ENCODE results near the gene ZBTB1. TPM values are rescaled to one million over a fixed set of nuclear protein-coding genes. Genes with fewer than 3 reads are reported as not detected.

ZBTB1 gene
- total RNA-seq, 1 donor from 2014 or later, result 64.6 TPM

DNA sequence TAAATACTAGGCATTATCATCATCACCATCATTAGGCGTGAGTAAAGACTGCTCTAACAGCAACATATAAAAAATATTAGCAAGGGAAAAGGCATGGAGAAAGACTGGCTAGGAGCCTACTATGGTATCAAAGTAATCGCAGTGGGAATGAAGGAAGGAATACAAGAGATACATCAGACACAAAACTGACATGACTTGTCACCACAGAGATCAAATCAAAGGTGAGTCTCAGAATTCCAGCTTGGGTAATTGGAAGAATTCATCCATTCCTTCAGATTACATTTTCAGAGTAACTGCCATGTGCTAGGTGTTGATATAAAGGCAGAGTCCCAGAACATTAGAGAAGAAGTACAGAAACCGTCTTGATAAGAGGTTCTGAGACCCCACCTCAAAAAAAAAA lies 11.1 kb upstream of the ZBTB1 start:
- no peak for DNase-seq (ENCODE audit: low spot score)
- ATAC-seq, result no peak
- intact Hi-C loops (cut with DNase I), result no loop called here

- ATAC-seq (no peak), DNase-seq (ENCODE audit: low spot score) (no peak)
- intact Hi-C loops (cut with DNase I), result no loop called here
Observed at GRCh38 chr14:64495252-64495651, 9.3 kb upstream of the ZBTB1 start.

GRCh38 chr14:64496764-64497163 lies 7.8 kb upstream of the ZBTB1 start:
- intact Hi-C loops (cut with DNase I), result no loop called here
- no peak for DNase-seq (ENCODE audit: low spot score)
- no peak for ATAC-seq

GRCh38 chr14:64500088-64500487 lies 4.5 kb upstream of the ZBTB1 start:
- DNase-seq (ENCODE audit: low spot score) (no peak), ATAC-seq (no peak)
- intact Hi-C loops (cut with DNase I), result no loop called here

DNA sequence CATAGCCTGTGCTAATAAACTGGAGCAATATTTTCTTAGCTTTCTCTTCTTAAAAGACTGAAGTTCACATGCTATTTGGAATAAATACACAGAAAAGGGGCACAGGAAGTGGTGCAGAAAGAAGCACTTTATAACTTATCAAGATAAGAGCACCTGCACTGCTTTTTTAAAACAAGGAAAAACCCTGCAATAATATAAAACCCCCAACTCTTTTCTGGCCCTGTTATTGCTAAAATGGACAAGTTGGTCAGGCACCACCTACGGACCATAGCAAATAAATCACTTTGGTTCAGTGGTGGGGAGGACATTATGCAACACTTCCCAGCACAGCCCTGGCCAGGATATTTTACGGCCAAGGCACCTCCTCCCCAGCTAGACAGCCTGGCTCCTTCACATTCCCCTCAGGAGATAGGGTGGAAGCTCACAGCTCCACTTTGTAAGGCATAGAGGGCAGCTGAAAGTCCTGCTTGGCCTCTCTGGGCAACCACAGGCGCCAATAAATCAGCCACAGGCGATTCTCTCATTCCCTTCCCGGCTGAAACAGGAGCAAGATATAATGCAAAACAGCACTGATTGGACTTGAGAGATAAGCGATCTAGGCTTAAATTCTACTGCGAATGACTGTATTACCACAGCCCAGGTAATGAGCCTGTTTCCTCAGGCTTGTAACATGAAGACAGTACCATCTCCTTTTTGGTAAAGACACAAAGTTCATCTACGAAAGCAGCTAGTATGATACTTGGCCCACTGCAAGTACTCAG lies 3.0 kb upstream of the ZBTB1 start:
- DNase-seq (ENCODE audit: low spot score) (peak; percentile 68), ATAC-seq (peak; percentile 41)
- intact Hi-C loops (cut with DNase I), result no loop called here

GRCh38 chr14:64502456-64502855 lies 2.1 kb upstream of the ZBTB1 start:
- ATAC-seq (no peak), DNase-seq (ENCODE audit: low spot score) (no peak)
- intact Hi-C loops (cut with DNase I), result no loop called here

DNA sequence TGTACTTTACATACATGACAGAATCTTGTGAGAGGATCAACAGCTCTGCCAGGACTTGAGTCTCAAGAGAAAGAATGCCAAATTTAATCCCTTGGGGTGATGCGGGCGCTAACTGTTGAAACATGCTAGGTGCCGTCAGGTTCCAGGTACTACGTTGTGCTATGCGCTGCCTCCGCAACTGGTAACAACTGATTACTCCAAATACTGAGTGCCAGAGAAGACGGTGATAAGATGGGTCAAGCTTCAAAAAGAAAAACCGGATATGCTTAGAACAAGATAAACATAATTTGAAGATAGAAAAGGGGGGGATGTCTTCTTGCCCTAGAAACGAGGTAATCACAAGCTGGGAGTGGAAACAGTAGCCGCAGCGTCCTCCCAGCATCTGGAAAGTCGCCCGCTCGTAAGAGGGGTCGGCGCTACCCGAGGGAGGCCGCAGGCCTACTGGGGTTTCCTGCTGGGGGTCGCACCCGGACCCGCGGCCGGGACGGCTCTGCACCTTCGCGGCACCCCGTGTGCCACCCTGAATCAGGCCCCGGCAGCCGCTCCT lies 1.6 kb upstream of the ZBTB1 start:
- DNase-seq (ENCODE audit: low spot score) (peak; percentile 76), ATAC-seq (peak; percentile 0)
- intact Hi-C loops (cut with DNase I), result no loop called here

DNA sequence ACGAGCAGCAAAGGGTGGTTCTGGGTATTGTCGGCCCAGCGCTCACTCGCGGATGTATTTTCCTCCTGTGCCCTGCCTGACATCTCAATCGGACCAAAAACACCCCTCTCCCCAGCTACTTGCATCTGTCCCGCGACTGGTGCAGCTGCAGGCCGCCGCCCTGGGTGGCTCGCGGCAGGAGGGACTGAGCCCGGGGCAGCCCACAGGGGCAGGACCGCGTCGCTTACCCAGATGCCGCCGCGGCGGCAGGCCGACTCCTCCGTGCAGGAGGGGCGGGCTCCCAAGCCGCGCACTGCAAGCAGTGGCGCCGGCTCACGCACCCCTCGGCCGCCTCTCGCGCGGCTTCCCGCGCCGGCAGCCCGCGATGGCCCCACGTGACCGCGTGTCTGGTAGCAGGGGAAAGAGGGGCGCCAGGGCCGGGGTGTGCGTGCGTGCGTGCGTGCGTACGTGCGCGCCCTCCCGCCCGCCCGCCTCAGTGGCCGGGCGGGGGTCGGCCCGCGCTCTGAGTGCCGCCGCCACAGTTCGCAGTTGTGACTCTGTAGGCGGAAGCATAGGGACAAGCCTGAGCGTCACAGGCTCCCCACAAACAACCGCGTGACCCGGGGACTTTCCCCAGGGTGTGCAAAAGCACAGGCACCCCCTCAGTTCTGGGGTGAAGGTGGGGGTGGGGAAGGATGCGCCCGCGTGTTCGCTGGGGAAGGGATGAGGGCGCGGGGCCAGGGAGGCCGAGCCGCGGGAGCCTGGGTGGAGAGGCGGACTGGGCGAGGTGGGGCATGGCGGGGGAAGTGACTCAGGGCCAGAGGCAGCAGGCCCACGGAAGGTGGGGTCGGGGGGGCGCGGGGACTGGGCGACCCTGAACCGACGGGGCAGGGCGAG lies 898 bp upstream of the ZBTB1 start, which contains the start of gene ZBTB25:
TSS of gene ZBTB25 (minus strand) at position 405 of the 876 bp plus-strand sequence. CDS start 13,305 bp downstream, outside the sequence.
- peak; percentile 87 for ATAC-seq
- intact Hi-C loops (cut with DNase I), result no loop called here
- peak; percentile 91 for DNase-seq (ENCODE audit: low spot score)

GRCh38 chr14:64504897-64505794 lies 576 bp downstream of the ZBTB1 start:
- intact Hi-C loops (cut with DNase I), result no loop called here
- ATAC-seq (peak; percentile 77), DNase-seq (ENCODE audit: low spot score) (peak; percentile 92)

DNA sequence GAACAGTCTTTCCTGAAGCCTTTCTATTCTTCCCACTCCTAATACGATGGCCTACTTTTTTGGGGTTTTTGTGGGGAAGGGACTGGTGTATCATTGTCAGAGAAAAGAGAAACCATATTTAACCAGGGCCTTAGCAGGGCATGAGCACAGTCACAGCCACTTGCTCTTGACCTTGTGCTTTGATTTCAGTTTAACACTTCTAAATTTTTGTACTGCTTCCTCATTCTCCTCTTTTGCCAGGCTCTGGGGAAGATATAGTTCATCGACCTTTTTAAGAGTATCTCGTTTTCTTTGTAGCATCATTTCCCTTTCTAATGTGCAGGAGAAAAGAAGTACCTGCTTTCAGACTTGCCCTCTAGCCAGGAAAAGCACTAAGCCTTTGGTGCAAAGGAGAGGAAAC lies 2.2 kb downstream of the ZBTB1 start:
- intact Hi-C loops (cut with DNase I), result no loop called here
- ATAC-seq (no peak), DNase-seq (ENCODE audit: low spot score) (no peak)

DNA sequence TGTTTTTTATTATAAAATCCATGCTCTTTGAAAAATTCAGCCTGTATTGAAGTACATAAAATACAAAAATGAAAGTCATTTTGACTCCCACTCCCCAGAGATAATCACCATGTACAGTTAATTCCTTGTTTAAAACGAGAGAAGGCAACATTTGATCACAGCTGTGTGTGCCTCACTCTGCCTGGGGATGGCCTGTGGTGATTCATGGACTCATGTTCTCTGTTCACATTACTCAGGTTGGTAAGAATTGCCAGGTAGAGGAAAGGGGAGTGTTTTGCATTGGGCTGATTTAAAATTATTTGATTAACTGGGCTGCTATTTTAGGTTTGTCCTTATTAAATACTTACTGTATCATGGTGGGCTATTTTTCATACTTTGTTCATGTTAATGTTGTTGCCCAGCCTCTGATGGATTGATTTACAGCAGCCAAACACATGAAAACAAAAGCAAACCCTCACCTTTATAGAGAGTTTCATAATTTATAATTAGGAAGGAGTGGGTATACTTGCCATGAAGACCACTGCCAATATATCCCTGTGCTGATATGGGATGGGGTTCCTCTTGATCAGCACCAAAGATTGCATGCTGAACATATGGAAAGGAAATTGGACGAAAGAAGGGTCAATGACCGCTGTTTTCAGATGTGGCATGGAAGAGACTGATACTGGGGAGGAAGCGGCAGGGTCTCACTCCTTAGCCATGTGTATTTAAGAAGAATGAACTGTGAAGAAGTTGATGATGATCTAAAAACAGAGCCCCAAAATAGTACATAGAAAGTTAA lies 3.0 kb downstream of the ZBTB1 start:
- intact Hi-C loops (cut with DNase I), result no loop called here
- no peak for DNase-seq (ENCODE audit: low spot score)
- ATAC-seq, result no peak

DNA sequence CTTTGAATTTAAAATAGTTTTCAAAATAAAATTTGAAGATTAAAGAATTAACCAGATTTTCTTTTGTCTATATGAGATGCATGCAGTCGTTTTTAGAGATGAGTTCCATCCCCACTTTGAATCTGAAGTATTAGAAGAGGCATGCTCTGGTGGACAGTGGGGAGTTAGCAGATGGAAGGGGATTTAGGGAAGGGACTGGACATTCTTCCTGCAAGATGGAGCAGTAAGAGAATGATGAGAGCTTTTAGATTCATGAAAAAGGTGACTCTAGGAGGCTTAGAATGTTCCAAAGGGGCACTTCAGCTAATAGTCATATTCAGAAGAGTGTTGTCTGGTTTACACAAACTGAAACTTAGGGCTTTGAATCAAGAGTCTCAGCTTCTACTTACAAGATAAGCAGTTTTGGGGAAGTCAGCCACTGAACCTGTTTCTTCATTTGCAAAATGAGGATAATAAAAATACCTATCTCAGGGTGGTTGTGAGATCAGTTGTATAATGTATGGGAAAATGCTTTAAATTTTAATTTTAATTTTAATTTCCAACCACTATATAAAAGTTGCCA lies 3.7 kb downstream of the ZBTB1 start:
- ATAC-seq (no peak), DNase-seq (ENCODE audit: low spot score) (no peak)
- intact Hi-C loops (cut with DNase I), result no loop called here

DNA sequence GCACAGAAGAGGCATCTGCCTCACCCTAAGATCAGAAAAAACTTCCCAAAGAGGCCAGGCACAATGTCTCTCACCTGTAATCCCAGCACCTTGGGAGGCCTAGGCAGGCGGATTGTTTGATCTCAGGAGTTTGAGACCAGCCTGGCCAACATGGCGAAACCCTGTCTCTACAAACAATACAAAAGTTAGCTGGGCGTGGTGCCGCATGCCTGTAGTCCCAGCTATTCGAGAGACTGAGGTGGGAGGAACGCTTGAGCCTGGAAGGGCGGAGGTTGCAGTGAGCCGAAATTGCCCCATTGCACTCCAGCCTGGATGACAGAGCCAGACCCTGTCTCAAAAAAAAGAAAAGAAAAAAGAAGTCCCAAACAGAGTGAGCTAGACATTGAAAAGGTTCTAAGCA lies 4.5 kb downstream of the ZBTB1 start:
- intact Hi-C loops (cut with DNase I), result no loop called here
- no peak for DNase-seq (ENCODE audit: low spot score)

GRCh38 chr14:64510825-64511671 lies 6.5 kb downstream of the ZBTB1 start:
- intact Hi-C loops (cut with DNase I), result no loop called here
- ATAC-seq (peak; percentile 78), DNase-seq (ENCODE audit: low spot score) (peak; percentile 78)

More for the DNA sequence above, 4.5 kb downstream of the ZBTB1 start:
- no peak for ATAC-seq

GRCh38 chr14:64513271-64513670 lies 8.7 kb downstream of the ZBTB1 start:
- ATAC-seq (no peak), DNase-seq (ENCODE audit: low spot score) (no peak)
- intact Hi-C loops (cut with DNase I), result no loop called here

DNA sequence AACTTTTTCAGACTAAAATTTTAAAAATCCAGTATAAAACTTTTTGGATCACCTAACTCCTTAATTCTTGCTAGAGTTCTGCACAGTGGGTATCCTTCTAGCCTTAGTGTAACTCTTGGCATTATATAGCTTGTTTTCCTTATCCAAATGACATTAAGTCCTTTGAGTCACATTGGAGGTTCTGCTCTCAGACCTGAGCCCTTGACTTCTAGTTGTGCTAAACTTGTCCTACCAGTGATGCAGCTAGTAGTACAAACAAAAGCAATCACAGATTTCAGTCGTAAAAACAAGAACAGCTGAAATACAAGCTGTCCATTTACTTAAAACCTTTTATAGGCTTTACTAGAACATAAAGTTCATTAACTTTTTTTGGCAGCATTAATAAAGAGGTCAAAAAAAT lies 10.5 kb downstream of the ZBTB1 start:
- ATAC-seq, result no peak
- intact Hi-C loops (cut with DNase I), result no loop called here
- no peak for DNase-seq (ENCODE audit: low spot score)

DNA sequence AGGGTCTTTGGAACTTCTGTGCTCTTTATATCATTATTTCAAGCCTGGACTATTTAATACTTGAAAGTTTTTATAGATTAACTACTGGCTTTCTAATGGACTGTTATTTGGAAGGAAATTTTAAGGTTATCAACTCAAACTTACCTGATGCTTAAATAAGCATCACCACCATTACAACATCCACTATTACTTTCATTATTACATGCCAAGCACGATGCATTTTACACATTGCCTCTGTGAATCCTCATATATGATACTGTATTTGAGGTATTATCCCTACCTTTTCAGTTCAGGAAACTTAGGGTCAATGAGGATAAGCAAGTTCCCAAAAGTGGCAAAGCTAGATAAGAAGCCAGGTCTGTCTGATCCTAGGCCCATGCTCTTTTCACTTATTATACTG lies 12.4 kb downstream of the ZBTB1 start:
- ATAC-seq (no peak), DNase-seq (ENCODE audit: low spot score) (no peak)
- intact Hi-C loops (cut with DNase I), result no loop called here

Data from sciatic nerve (tissue), 2 donors.